ENCODE data around the gene APOD. TPM values are rescaled to one million over a fixed set of nuclear protein-coding genes. Genes with fewer than 3 reads are reported as not detected.
"Not testable (repeated sequence)": the region's sequence is repeated elsewhere in the genome, so short reads cannot be mapped to it uniquely, and the experiment has no call there.

The APOD gene
- total RNA-seq, 1 experiment from 2014 or later: not detected

GRCh38 chr3:195632501-195633185 lies 48.9 kb upstream of the APOD start:
- H2BK15ac ChIP-seq (ENCODE audit: low read depth, low read length); H2BK20ac ChIP-seq (ENCODE audit: low read depth, low read length, poor library complexity, severe bottlenecking); H3K27me3 ChIP-seq (ENCODE audit: insufficient read depth, low read length); H2AFZ ChIP-seq (ENCODE audit: low read length); H4K20me1 ChIP-seq (ENCODE audit: control insufficient read depth, insufficient read depth, insufficient read length); H3K4ac ChIP-seq (ENCODE audit: low read depth, low read length); H3K9ac ChIP-seq (ENCODE audit: extremely low read depth, insufficient read length, low read length); H3K56ac ChIP-seq (ENCODE audit: insufficient read length, low read depth, low read length); H2BK12ac ChIP-seq (ENCODE audit: insufficient read length, low read depth, low read length); H3K4me1 ChIP-seq (ENCODE audit: insufficient read depth, low read length); H3K9me3 Mint-ChIP-seq; H3K36me3 Mint-ChIP-seq (ENCODE audit: insufficient read depth in 1 of 3, low read depth in 3 of 3); H2BK5ac ChIP-seq (ENCODE audit: insufficient read length, low read length); H3K23ac ChIP-seq (ENCODE audit: insufficient read length, low read depth, low read length); H2AK5ac ChIP-seq (ENCODE audit: insufficient read length, low read length); H4K8ac ChIP-seq (replicated peaks; ENCODE audit: insufficient read length, low read depth, low read length); H3K18ac ChIP-seq (ENCODE audit: insufficient read length, low read depth, low read length); H3K14ac ChIP-seq (ENCODE audit: insufficient read depth, low read length); H3K4me2 ChIP-seq (ENCODE audit: insufficient read depth, insufficient read length, low read length); H3K79me1 ChIP-seq (ENCODE audit: insufficient read depth, low read depth, low read length, poor library complexity, severe bottlenecking); H2BK120ac ChIP-seq (ENCODE audit: low read depth, low read length, poor library complexity, severe bottlenecking); H3K23me2 ChIP-seq (ENCODE audit: insufficient read length, low read depth, low read length, poor library complexity, severe bottlenecking); H3K27ac ChIP-seq (ENCODE audit: insufficient read length, low read depth, low read length); H4K5ac ChIP-seq (ENCODE audit: insufficient read length, low read depth, low read length); H3K79me2 ChIP-seq (ENCODE audit: insufficient read depth, low read length); H4K91ac ChIP-seq (ENCODE audit: insufficient read length, low read depth, low read length); H3T11ph ChIP-seq (ENCODE audit: low read length); H3K9me3 ChIP-seq (ENCODE audit: control insufficient read depth, low read depth, low read length): not testable (repeated sequence)
- Mint-ChIP-seq H3K4me1 (peaks cover 13 to 16% of the 10 kb centered on the region in 2 experiments), H3K27ac (peak overlapping the region in 1 of 3 experiments; percentile 83; a peak in 1 of 7 replicates), H3K4me3 (peak overlapping the region; percentile 15 to 56; a peak in 2 of 5 replicates), H3K27me3 (ENCODE audit: low read depth) (peaks cover 11% of the 10 kb centered on the region)
- no CpG with 5 or more reads among the region's 19 CpGs for WGBS (ENCODE audit: extremely low coverage, insufficient read length, low lambda C conversion rate)
- peak; percentile 29 for DNase-seq

- not testable (repeated sequence) for H3K27ac Mint-ChIP-seq; H2AK5ac ChIP-seq (ENCODE audit: insufficient read length, low read length)
These were observed 48.3 kb upstream of the APOD start for GRCh38 chr3:195632046-195632445.

More at GRCh38 chr3:195632046-195632445, 48.3 kb upstream of the APOD start:
- not testable (repeated sequence) for H3K9me3 Mint-ChIP-seq; H4K91ac ChIP-seq (ENCODE audit: insufficient read length, low read depth, low read length); H3K9ac ChIP-seq (ENCODE audit: extremely low read depth, insufficient read length, low read length); H3K4me2 ChIP-seq (ENCODE audit: insufficient read depth, insufficient read length, low read length); H3K27ac ChIP-seq (ENCODE audit: insufficient read length, low read depth, low read length); H2BK20ac ChIP-seq (ENCODE audit: low read depth, low read length, poor library complexity, severe bottlenecking); H4K8ac ChIP-seq (replicated peaks; ENCODE audit: insufficient read length, low read depth, low read length); H3T11ph ChIP-seq (ENCODE audit: low read length); H3K27me3 ChIP-seq (ENCODE audit: insufficient read depth, low read length); H3K79me2 ChIP-seq (ENCODE audit: insufficient read depth, low read length); H4K5ac ChIP-seq (ENCODE audit: insufficient read length, low read depth, low read length); H2BK5ac ChIP-seq (ENCODE audit: insufficient read length, low read length); DNase-seq; H3K14ac ChIP-seq (ENCODE audit: insufficient read depth, low read length); H3K79me1 ChIP-seq (ENCODE audit: insufficient read depth, low read depth, low read length, poor library complexity, severe bottlenecking); H4K20me1 ChIP-seq (ENCODE audit: control insufficient read depth, insufficient read depth, insufficient read length); H3K4ac ChIP-seq (ENCODE audit: low read depth, low read length); H3K23ac ChIP-seq (ENCODE audit: insufficient read length, low read depth, low read length); H2BK15ac ChIP-seq (ENCODE audit: low read depth, low read length); H3K4me3 Mint-ChIP-seq; H3K18ac ChIP-seq (ENCODE audit: insufficient read length, low read depth, low read length); H3K56ac ChIP-seq (ENCODE audit: insufficient read length, low read depth, low read length); H3K9me3 ChIP-seq (ENCODE audit: control insufficient read depth, low read depth, low read length); H2BK12ac ChIP-seq (ENCODE audit: insufficient read length, low read depth, low read length); H3K23me2 ChIP-seq (ENCODE audit: insufficient read length, low read depth, low read length, poor library complexity, severe bottlenecking); H2BK120ac ChIP-seq (ENCODE audit: low read depth, low read length, poor library complexity, severe bottlenecking); H3K36me3 Mint-ChIP-seq (ENCODE audit: insufficient read depth in 1 of 3, low read depth in 3 of 3); H3K4me1 ChIP-seq (ENCODE audit: insufficient read depth, low read length); H2AFZ ChIP-seq (ENCODE audit: low read length)
- Mint-ChIP-seq H3K27me3 (ENCODE audit: low read depth) (peaks cover 12% of the 10 kb centered on the region), H3K4me1 (peaks cover 16 to 20% of the 10 kb centered on the region in 2 experiments)
- WGBS (ENCODE audit: extremely low coverage, insufficient read length, low lambda C conversion rate): no CpG with 5 or more reads among the region's 20 CpGs
